Endothelial cell of umbilical vein (primary cell): ENCODE data around the gene DAZL.

Experiments
- CTCF ChIP-seq, 2 donors: IDR thresholded peaks; 1 replicate in 1 of 2; 2 replicates in 1 of 2; pipeline ENCODE4 v1.5.1; 2011; ENCODE audit warnings: low read length in 2 of 2, mild to moderate bottlenecking in 2 of 2, moderate library complexity in 2 of 2, control low read depth in 1 of 2, inconsistent platforms in 1 of 2, low read depth in 1 of 2; ENCODE audit not compliant: insufficient read depth in 1 of 2; ENCODE audit errors: extremely low read depth in 1 of 2
- EZH2 ChIP-seq: IDR thresholded peaks from 2 replicates; pipeline ENCODE4 v1.6.1; 2012; ENCODE audit warnings: borderline replicate concordance, low read depth, mild to moderate bottlenecking, moderate library complexity, low read length, inconsistent platforms; ENCODE audit not compliant: severe bottlenecking
- GATA2 ChIP-seq: IDR thresholded peaks from 2 replicates; pipeline ENCODE4 v1.7.0; 2011; ENCODE audit warnings: low read depth, mild to moderate bottlenecking, moderate library complexity, mixed read lengths, low read length; ENCODE audit not compliant: insufficient read length, insufficient read depth
- JUN ChIP-seq: IDR thresholded peaks from 2 replicates; pipeline ENCODE4 v1.6.1; 2011; ENCODE audit warnings: borderline replicate concordance, low read depth; ENCODE audit not compliant: insufficient read length, insufficient read depth
- MAX ChIP-seq: IDR thresholded peaks from 2 replicates; pipeline ENCODE4 v1.6.1; 2011; ENCODE audit not compliant: insufficient read depth, insufficient read length
- MYC ChIP-seq: IDR thresholded peaks from one replicate; pipeline ENCODE4 v1.6.1; 2011; ENCODE audit warnings: mild to moderate bottlenecking, low read depth, low read length
- POLR2A ChIP-seq: IDR thresholded peaks from 2 replicates; pipeline ENCODE4 v1.6.1; 2012; ENCODE audit warnings: low read depth, mild to moderate bottlenecking, control low read depth, low read length
- POLR2AphosphoS5 ChIP-seq: IDR thresholded peaks from 2 replicates; pipeline ENCODE4 v1.6.1; 2012; ENCODE audit warnings: low read depth, mild to moderate bottlenecking, control low read depth, low read length, moderate library complexity; ENCODE audit not compliant: insufficient read depth

DNA sequence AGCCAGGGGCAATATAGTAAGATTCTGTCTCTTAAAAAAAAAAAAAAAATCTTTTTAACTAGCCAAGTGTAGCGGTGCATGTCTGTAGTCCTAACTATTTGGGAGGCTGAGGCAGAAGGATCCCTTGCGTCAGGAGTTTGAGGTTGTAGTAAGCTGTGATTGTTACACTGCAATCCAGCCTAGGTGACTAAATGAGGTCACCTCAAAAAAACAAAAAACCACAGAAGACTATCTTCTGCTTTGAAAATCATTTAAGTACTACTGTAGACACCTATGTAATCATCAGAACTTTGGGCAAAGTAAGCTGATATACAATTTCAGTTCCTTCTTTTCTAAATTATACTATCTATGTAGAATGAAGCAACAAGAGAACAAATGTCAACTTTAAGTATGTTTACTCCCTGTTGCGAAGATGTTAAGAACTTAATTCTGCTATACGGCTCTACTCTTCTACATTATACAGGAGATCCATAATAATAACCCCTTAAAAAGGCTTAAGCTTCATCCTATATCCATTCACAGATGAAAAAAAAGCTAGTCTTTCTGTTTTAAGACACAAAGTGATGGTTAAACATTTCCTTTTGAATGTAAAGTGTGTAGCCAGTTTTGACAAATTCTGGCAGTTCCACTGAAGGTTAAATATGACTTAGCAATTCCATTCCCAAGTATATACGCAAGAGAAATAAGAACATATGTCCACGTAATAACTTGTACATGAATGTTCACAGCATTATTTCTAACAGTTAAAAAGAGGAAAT, 15.2 kb downstream of the DAZL start:
- TF ChIP-seq CTCF (IDR thresholded peaks at IDR 0.05; ENCODE audit: extremely low read depth in 1 of 2, insufficient read depth in 1 of 2, low read depth in 1 of 2, low read length in 2 of 2) (no peak), POLR2AphosphoS5 (no peak), EZH2 (no peak), MYC (no peak), GATA2 (no peak), POLR2A (no peak), JUN (no peak), MAX (no peak)
